HepG2 (cell line): ENCODE results near the gene KLC4. TPM values are rescaled to one million over a fixed set of nuclear protein-coding genes. Genes with fewer than 3 reads are reported as not detected.
A peak's percentile ranks its signal among the peaks of the same experiment; 100 is the strongest.

Source experiments
- CEBPG ChIP-seq: IDR thresholded peaks from 2 replicates; pipeline ENCODE4 v1.6.1; 2016
- ETV5 ChIP-seq: IDR thresholded peaks from 2 replicates; pipeline ENCODE4 v1.6.1; 2018; ENCODE audit warnings: missing biosample characterization, missing genetic modification reagents, inconsistent platforms, borderline replicate concordance
- GATA4 ChIP-seq: sonication (generic); IDR thresholded peaks from 2 replicates; pipeline ENCODE4 v1.6.1; 2016; ENCODE audit warnings: antibody characterized with exemption, low read depth, borderline replicate concordance
- HNF4A ChIP-seq: sonication (generic); formaldehyde crosslinking; IDR thresholded peaks from 2 replicates; pipeline ENCODE4 v1.4.0; 2020; ENCODE audit warnings: missing genetic modification reagents
- IRF2 ChIP-seq: IDR thresholded peaks from 2 replicates; pipeline ENCODE4 v1.6.1; 2018; ENCODE audit warnings: missing genetic modification reagents, missing compliant biosample characterization
- JUN ChIP-seq: sonication (generic); formaldehyde crosslinking; IDR thresholded peaks from 2 replicates; pipeline ENCODE4 v1.4.0; 2020; ENCODE audit warnings: mild to moderate bottlenecking, missing genetic modification reagents
- KLF13 ChIP-seq: sonication (generic); formaldehyde crosslinking; IDR thresholded peaks from 2 replicates; pipeline ENCODE4 v1.4.0; 2020; ENCODE audit warnings: mild to moderate bottlenecking, missing genetic modification reagents
- RARA ChIP-seq: IDR thresholded peaks from 2 replicates; pipeline ENCODE4 v1.6.1; 2016; ENCODE audit warnings: missing genetic modification reagents, missing compliant biosample characterization
- SMAD3 ChIP-seq: sonication (generic); formaldehyde crosslinking; IDR thresholded peaks from 2 replicates; pipeline ENCODE4 v1.4.0; 2020; ENCODE audit warnings: missing genetic modification reagents
- SMC3 ChIP-seq: IDR thresholded peaks from 2 replicates; pipeline ENCODE4 v1.6.1; 2011; ENCODE audit warnings: low read length, improper control_type of control experiment
- SPEN ChIP-seq: sonication (generic); formaldehyde crosslinking; IDR thresholded peaks from 2 replicates; pipeline ENCODE4 v1.5.1; 2020; ENCODE audit warnings: low read depth, mild to moderate bottlenecking, missing genetic modification reagents
- YY1 ChIP-seq: IDR thresholded peaks from 2 replicates; pipeline ENCODE4 v1.6.1; 2011; ENCODE audit warnings: low read length, low read depth, moderate library complexity, mild to moderate bottlenecking; ENCODE audit not compliant: insufficient read depth, insufficient replicate concordance
- ZBTB21 ChIP-seq: sonication (generic); formaldehyde crosslinking; IDR thresholded peaks from 2 replicates; pipeline ENCODE4 v1.4.0; 2020; ENCODE audit warnings: missing genetic modification reagents
- ZFYVE20 ChIP-seq: sonication (generic); formaldehyde crosslinking; IDR thresholded peaks from 2 replicates; pipeline ENCODE4 v1.8.0; 2023; ENCODE audit warnings: low read depth, mild to moderate bottlenecking, moderate library complexity, missing genetic modification reagents, borderline replicate concordance
- ZNF232 ChIP-seq: sonication (generic); formaldehyde crosslinking; IDR thresholded peaks from 2 replicates; pipeline ENCODE4 v1.4.0; 2020; ENCODE audit warnings: missing genetic modification reagents, borderline replicate concordance
- ZNF335 ChIP-seq: sonication (generic); formaldehyde crosslinking; IDR thresholded peaks from 2 replicates; pipeline ENCODE4 v1.4.0; 2020; ENCODE audit warnings: missing genetic modification reagents
- ZNF501 ChIP-seq: sonication (generic); formaldehyde crosslinking; IDR thresholded peaks from 2 replicates; pipeline ENCODE4 v1.5.1; 2020; ENCODE audit warnings: mild to moderate bottlenecking, moderate library complexity, missing genetic modification reagents
- ZNF567 ChIP-seq: sonication (generic); formaldehyde crosslinking; IDR thresholded peaks from 2 replicates; pipeline ENCODE4 v1.8.1; 2023; ENCODE audit warnings: mild to moderate bottlenecking, missing genetic modification reagents, borderline replicate concordance
- ZNF572 ChIP-seq: sonication (generic); formaldehyde crosslinking; IDR thresholded peaks from 2 replicates; pipeline ENCODE4 v1.5.1; 2020; ENCODE audit warnings: mild to moderate bottlenecking, missing genetic modification reagents
- polyA plus RNA-seq, 8 experiments: library from polyadenylated mRNA; depleted of rRNA in 3 of 8; stranded (reverse) in 7 of 8; unstranded in 1 of 8; fragments of >200 nt; fragmentation: Illumina TruSeq in 4 of 8; extraction: Trizol in 4 of 8; gene quantifications; 2 replicates each; pipeline versions ENCODE4 v1.2.1 to v1.2.3, GENCODE V29; 2011 to 2016; ENCODE audit warnings: low read depth in 4 of 8, missing spikeins in 1 of 8, mixed read lengths in 1 of 8; ENCODE audit not compliant: insufficient read depth in 1 of 8
- total RNA-seq, 5 experiments: library from RNA; depleted of rRNA; stranded (reverse); fragments of >200 nt; fragmentation: Illumina TruSeq; extraction: Trizol; gene quantifications; 2 replicates each; pipeline ENCODE4 v1.2.3, GENCODE V29; 2016; ENCODE audit warnings: low read depth in 1 of 5
- TF ChIP-seq, protein P1 (sequence below): sonication (generic); formaldehyde crosslinking; IDR thresholded peaks from 2 replicates; pipeline ENCODE4 v1.9.0; 2022; ENCODE audit warnings: missing genetic modification reagents, mild to moderate bottlenecking, borderline replicate concordance
- TF ChIP-seq, protein P2 (sequence below): sonication (generic); formaldehyde crosslinking; IDR thresholded peaks from 2 replicates; pipeline ENCODE4 v1.4.0; 2020; ENCODE audit warnings: missing genetic modification reagents, mild to moderate bottlenecking, borderline replicate concordance
- TF ChIP-seq, protein P3 (sequence below): sonication (generic); formaldehyde crosslinking; conservative IDR thresholded peaks from 2 replicates; pipeline ENCODE4 v1.8.1; 2023; ENCODE audit warnings: missing genetic modification reagents
- TF ChIP-seq, protein P4 (sequence below): sonication (generic); formaldehyde crosslinking; conservative IDR thresholded peaks from 2 replicates; pipeline ENCODE4 v1.8.0; 2022; ENCODE audit warnings: mild to moderate bottlenecking, moderate library complexity, missing genetic modification reagents

KLC4 gene
- total and polyA plus RNA-seq, 2 of the 13 experiments (the other 11 are each of a cell fraction or from before 2014, with no cell fraction given), result 45.4 to 70.4 TPM

DNA sequence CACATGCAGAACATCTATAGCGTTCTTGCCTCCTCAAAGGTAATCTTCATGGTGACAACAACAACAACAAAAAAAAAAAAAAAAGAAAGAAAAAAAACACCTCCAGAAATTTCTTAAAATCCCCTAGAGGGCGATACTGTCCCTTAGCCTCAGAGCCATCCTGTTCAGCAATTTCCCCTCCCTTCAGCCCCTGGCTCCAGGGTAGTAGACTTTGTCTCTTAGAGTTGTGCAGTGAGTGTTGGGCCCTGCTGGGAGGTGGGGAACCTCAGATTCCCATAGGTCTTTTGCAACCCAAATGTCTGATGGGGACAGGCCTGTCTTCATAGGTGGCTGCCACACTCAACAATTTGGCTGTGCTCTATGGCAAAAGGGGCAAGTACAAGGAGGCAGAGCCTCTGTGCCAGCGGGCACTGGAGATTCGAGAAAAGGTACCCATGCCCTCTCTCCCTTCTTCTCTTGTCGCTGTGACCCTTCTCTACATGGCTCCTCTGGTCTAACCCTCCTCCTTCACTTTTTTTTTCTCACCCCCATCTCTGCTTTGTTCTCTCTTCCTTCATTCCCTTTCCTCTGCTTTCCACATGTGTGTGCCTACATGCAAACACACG lies 10.7 kb downstream of the KLC4 start (continued):
- peak; percentile 84; the same call in 1 of the 2 replicates for TF ChIP-seq ZNF567 (CRISPR knock-in tag)
- 0 out of 2 replicates have a peak, but pooled peaks have one; percentile 62 for TF ChIP-seq KLF13
- TF ChIP-seq, protein P1, sequence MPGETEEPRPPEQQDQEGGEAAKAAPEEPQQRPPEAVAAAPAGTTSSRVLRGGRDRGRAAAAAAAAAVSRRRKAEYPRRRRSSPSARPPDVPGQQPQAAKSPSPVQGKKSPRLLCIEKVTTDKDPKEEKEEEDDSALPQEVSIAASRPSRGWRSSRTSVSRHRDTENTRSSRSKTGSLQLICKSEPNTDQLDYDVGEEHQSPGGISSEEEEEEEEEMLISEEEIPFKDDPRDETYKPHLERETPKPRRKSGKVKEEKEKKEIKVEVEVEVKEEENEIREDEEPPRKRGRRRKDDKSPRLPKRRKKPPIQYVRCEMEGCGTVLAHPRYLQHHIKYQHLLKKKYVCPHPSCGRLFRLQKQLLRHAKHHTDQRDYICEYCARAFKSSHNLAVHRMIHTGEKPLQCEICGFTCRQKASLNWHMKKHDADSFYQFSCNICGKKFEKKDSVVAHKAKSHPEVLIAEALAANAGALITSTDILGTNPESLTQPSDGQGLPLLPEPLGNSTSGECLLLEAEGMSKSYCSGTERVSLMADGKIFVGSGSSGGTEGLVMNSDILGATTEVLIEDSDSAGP, result 0 out of 2 replicates have a peak, but pooled peaks have one; percentile 22
- 0 out of 2 replicates have a peak, but pooled peaks have one; percentile 15 for TF ChIP-seq IRF2 (CRISPR knock-in tag)
- no peak for TF ChIP-seq ZNF232 (CRISPR knock-in tag)
- TF ChIP-seq, protein P2, sequence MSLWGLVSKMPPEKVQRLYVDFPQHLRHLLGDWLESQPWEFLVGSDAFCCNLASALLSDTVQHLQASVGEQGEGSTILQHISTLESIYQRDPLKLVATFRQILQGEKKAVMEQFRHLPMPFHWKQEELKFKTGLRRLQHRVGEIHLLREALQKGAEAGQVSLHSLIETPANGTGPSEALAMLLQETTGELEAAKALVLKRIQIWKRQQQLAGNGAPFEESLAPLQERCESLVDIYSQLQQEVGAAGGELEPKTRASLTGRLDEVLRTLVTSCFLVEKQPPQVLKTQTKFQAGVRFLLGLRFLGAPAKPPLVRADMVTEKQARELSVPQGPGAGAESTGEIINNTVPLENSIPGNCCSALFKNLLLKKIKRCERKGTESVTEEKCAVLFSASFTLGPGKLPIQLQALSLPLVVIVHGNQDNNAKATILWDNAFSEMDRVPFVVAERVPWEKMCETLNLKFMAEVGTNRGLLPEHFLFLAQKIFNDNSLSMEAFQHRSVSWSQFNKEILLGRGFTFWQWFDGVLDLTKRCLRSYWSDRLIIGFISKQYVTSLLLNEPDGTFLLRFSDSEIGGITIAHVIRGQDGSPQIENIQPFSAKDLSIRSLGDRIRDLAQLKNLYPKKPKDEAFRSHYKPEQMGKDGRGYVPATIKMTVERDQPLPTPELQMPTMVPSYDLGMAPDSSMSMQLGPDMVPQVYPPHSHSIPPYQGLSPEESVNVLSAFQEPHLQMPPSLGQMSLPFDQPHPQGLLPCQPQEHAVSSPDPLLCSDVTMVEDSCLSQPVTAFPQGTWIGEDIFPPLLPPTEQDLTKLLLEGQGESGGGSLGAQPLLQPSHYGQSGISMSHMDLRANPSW (CRISPR knock-in tag), result no peak
- 0 out of 2 replicates have a peak, but pooled peaks have one; percentile 51 for TF ChIP-seq SPEN (CRISPR knock-in tag)
- TF ChIP-seq SMAD3 (CRISPR knock-in tag), result no peak
- TF ChIP-seq ZNF572 (CRISPR knock-in tag), result peak; percentile 51; the same call in 1 of the 2 replicates
- TF ChIP-seq CEBPG, result 0 out of 2 replicates have a peak, but pooled peaks have one; percentile 17
- no peak for TF ChIP-seq GATA4
- 0 out of 2 replicates have a peak, but pooled peaks have one; percentile 13 for TF ChIP-seq ETV5
- TF ChIP-seq ZNF501 (CRISPR knock-in tag), result 0 out of 2 replicates have a peak, but pooled peaks have one; percentile 25
- TF ChIP-seq HNF4A, result peak; percentile 45; the same call in 1 of the 2 replicates
- TF ChIP-seq, protein P3, sequence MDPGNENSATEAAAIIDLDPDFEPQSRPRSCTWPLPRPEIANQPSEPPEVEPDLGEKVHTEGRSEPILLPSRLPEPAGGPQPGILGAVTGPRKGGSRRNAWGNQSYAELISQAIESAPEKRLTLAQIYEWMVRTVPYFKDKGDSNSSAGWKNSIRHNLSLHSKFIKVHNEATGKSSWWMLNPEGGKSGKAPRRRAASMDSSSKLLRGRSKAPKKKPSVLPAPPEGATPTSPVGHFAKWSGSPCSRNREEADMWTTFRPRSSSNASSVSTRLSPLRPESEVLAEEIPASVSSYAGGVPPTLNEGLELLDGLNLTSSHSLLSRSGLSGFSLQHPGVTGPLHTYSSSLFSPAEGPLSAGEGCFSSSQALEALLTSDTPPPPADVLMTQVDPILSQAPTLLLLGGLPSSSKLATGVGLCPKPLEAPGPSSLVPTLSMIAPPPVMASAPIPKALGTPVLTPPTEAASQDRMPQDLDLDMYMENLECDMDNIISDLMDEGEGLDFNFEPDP (CRISPR knock-in tag), result no peak
- no peak for TF ChIP-seq ZFYVE20 (CRISPR knock-in tag)
- TF ChIP-seq ZBTB21 (CRISPR knock-in tag), result no peak
- TF ChIP-seq RARA (CRISPR knock-in tag), result no peak
- peak; percentile 18 for TF ChIP-seq YY1
- no peak for TF ChIP-seq ZNF335 (CRISPR knock-in tag)
- TF ChIP-seq, protein P4, sequence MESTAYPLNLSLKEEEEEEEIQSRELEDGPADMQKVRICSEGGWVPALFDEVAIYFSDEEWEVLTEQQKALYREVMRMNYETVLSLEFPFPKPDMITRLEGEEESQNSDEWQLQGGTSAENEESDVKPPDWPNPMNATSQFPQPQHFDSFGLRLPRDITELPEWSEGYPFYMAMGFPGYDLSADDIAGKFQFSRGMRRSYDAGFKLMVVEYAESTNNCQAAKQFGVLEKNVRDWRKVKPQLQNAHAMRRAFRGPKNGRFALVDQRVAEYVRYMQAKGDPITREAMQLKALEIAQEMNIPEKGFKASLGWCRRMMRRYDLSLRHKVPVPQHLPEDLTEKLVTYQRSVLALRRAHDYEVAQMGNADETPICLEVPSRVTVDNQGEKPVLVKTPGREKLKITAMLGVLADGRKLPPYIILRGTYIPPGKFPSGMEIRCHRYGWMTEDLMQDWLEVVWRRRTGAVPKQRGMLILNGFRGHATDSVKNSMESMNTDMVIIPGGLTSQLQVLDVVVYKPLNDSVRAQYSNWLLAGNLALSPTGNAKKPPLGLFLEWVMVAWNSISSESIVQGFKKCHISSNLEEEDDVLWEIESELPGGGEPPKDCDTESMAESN (CRISPR knock-in tag), result no peak
- peak; percentile 95 for TF ChIP-seq SMC3
- no peak for TF ChIP-seq JUN (CRISPR knock-in tag)
